Measurements from ENCODE around the gene GRIK4.

Gene GRIK4

GRCh38 chr11:120510406-120511115, 987 bp upstream of the GRIK4 start:
- no peak for TF ChIP-seq CTCF (IDR thresholded peaks at IDR 0.05; ENCODE audit: low read depth, low read length)
- no peak for DNase-seq (ENCODE audit: extremely low read depth, low read depth)

- no peak for TF ChIP-seq CTCF (IDR thresholded peaks at IDR 0.05; ENCODE audit: low read depth, low read length)
- no peak for DNase-seq (ENCODE audit: extremely low read depth, low read depth)
Observed at GRCh38 chr11:120511820-120512738, 531 bp downstream of the GRIK4 start.

- no peak for DNase-seq (ENCODE audit: extremely low read depth, low read depth)
- no peak for TF ChIP-seq CTCF (IDR thresholded peaks at IDR 0.05; ENCODE audit: low read depth, low read length)
Observed at GRCh38 chr11:120512739-120513435, 1.3 kb downstream of the GRIK4 start.

GRCh38 chr11:120513436-120514315, 2.1 kb downstream of the GRIK4 start:
- no peak for TF ChIP-seq CTCF (IDR thresholded peaks at IDR 0.05; ENCODE audit: low read depth, low read length)
- no peak for DNase-seq (ENCODE audit: extremely low read depth, low read depth)

GRCh38 chr11:120514541-120515121, 3.1 kb downstream of the GRIK4 start:
- TF ChIP-seq CTCF (IDR thresholded peaks at IDR 0.05; ENCODE audit: low read depth, low read length): no peak
- DNase-seq (ENCODE audit: extremely low read depth, low read depth): no peak

GRCh38 chr11:120515186-120515723, 3.7 kb downstream of the GRIK4 start:
- no peak for DNase-seq (ENCODE audit: extremely low read depth, low read depth)
- no peak for TF ChIP-seq CTCF (IDR thresholded peaks at IDR 0.05; ENCODE audit: low read depth, low read length)
